Neural cell (in vitro differentiated cells): Measurements from ENCODE around the gene S1PR2. TPM values are rescaled to one million over a fixed set of nuclear protein-coding genes. Genes with fewer than 3 reads are reported as not detected.

Experiments
- H2AFZ ChIP-seq: fragments of 200-600, 300-800 bp; sonication (generic), shearing (Covaris generic); 2 replicates; pipeline ENCODE4 v1.6.0; 2014; ENCODE audit warnings: low read depth, mild to moderate bottlenecking, antibody characterized with exemption, low read length, moderate library complexity
- H3F3A ChIP-seq: fragments of 200-600 bp; shearing (Covaris generic); 2 replicates; pipeline ENCODE4 v1.6.1; 2016; ENCODE audit warnings: mild to moderate bottlenecking, moderate library complexity, mixed read lengths, antibody characterized with exemption, low read length; ENCODE audit not compliant: insufficient read depth, poor library complexity, severe bottlenecking
- H3K27ac ChIP-seq: fragments of 200-600, 300-800 bp; sonication (generic), shearing (Covaris generic); 2 replicates; pipeline ENCODE4 v1.5.1; 2014; ENCODE audit warnings: mild to moderate bottlenecking, low read length, moderate library complexity
- H3K27me3 ChIP-seq: fragments of 300-800, 200-600 bp; sonication (generic), shearing (Covaris generic); 2 replicates; pipeline ENCODE4 v1.6.0; 2014; ENCODE audit warnings: mild to moderate bottlenecking, low read depth, low read length, moderate library complexity; ENCODE audit not compliant: insufficient read depth
- H3K36me3 ChIP-seq: fragments of 300-800, 200-600 bp; sonication (generic), shearing (Covaris generic); 2 replicates; pipeline ENCODE4 v1.5.1; 2014; ENCODE audit warnings: mild to moderate bottlenecking, antibody characterized with exemption, low read length, moderate library complexity; ENCODE audit not compliant: insufficient read depth
- H3K4me2 ChIP-seq: fragments of 300-800, 200-600 bp; sonication (generic), shearing (Covaris generic); 2 replicates; pipeline ENCODE4 v1.6.0; 2014; ENCODE audit warnings: mild to moderate bottlenecking, low read length
- H3K4me3 ChIP-seq: fragments of 300-800, 200-600 bp; sonication (generic), shearing (Covaris generic); 2 replicates; pipeline ENCODE4 v1.5.1; 2014; ENCODE audit warnings: mild to moderate bottlenecking, low read length, moderate library complexity
- H3K79me2 ChIP-seq: fragments of 200-600 bp; shearing (Covaris generic); replicated peaks from 2 replicates; pipeline ENCODE4 v1.6.0; 2014; ENCODE audit warnings: mild to moderate bottlenecking, low read length, moderate library complexity; ENCODE audit not compliant: insufficient read depth
- H3K9ac ChIP-seq: fragments of 300-800, 200-600 bp; sonication (generic), shearing (Covaris generic); 2 replicates; pipeline ENCODE4 v1.6.1; 2016; ENCODE audit warnings: mild to moderate bottlenecking, low read length, mixed read lengths
- H3K9me2 ChIP-seq: fragments of 200-600 bp; shearing (Covaris generic); 2 replicates; pipeline ENCODE4 v1.6.1; 2016; ENCODE audit warnings: mild to moderate bottlenecking, low read length, mixed read lengths; ENCODE audit not compliant: insufficient read depth
- H3K9me3 ChIP-seq: fragments of 200-600, 300-800 bp; sonication (generic), shearing (Covaris generic); 2 replicates; pipeline ENCODE4 v1.6.1; 2016; ENCODE audit warnings: mild to moderate bottlenecking, mixed run types, low read length, moderate library complexity, mixed read lengths
- H4K20me1 ChIP-seq: fragments of 200-600 bp; shearing (Covaris generic); 2 replicates; pipeline ENCODE4 v1.6.1; 2016; ENCODE audit warnings: mild to moderate bottlenecking, mixed run types; ENCODE audit not compliant: insufficient read depth
- CTCF ChIP-seq: fragments of 450-650 bp; IDR thresholded peaks from 2 replicates; pipeline ENCODE4 v1.5.1; 2014; ENCODE audit warnings: antibody characterized with exemption, mild to moderate bottlenecking, moderate library complexity; ENCODE audit not compliant: poor library complexity, severe bottlenecking
- EP300 ChIP-seq: fragments of 450-650 bp; conservative IDR thresholded peaks from 2 replicates; pipeline ENCODE4 v1.6.1; 2014; ENCODE audit warnings: antibody characterized with exemption, mild to moderate bottlenecking, moderate library complexity; ENCODE audit not compliant: poor library complexity, severe bottlenecking
- EZH2 ChIP-seq: fragments of 200-600, 300-800 bp; shearing (Covaris generic), sonication (generic); IDR thresholded peaks from 2 replicates; pipeline ENCODE4 v1.6.1; 2014; ENCODE audit warnings: antibody characterized with exemption, low read length, borderline replicate concordance, mild to moderate bottlenecking; ENCODE audit not compliant: insufficient read depth, poor library complexity, severe bottlenecking
- MXI1 ChIP-seq: fragments of 450-650 bp; conservative IDR thresholded peaks from 2 replicates; pipeline ENCODE4 v1.6.1; 2014; ENCODE audit warnings: antibody characterized with exemption, mild to moderate bottlenecking; ENCODE audit not compliant: poor library complexity, severe bottlenecking
- POLR2AphosphoS5 ChIP-seq: IDR thresholded peaks from 2 replicates; pipeline ENCODE4 v1.6.1; 2012
- RAD21 ChIP-seq: fragments of 450-650 bp; conservative IDR thresholded peaks from 2 replicates; pipeline ENCODE4 v1.6.1; 2014; ENCODE audit warnings: antibody characterized with exemption, mild to moderate bottlenecking, moderate library complexity
- REST ChIP-seq: IDR thresholded peaks from 2 replicates; pipeline ENCODE4 v1.6.1; 2012; ENCODE audit warnings: borderline replicate concordance
- SMC3 ChIP-seq: fragments of 450-650 bp; conservative IDR thresholded peaks from 2 replicates; pipeline ENCODE4 v1.6.1; 2014; ENCODE audit warnings: antibody characterized with exemption, mild to moderate bottlenecking, moderate library complexity; ENCODE audit not compliant: poor library complexity
- TAF1 ChIP-seq: IDR thresholded peaks from 2 replicates; pipeline ENCODE4 v1.6.1; 2012; ENCODE audit warnings: low read depth
- polyA plus RNA-seq: library from polyadenylated mRNA; depleted of rRNA; stranded (reverse); fragments of >200 nt; gene quantifications from 2 replicates; pipeline ENCODE4 v1.2.3, GENCODE V29; 2014

The S1PR2 gene
- polyA plus RNA-seq, 1 donor from 2014 or later: 7.5 TPM

DNA sequence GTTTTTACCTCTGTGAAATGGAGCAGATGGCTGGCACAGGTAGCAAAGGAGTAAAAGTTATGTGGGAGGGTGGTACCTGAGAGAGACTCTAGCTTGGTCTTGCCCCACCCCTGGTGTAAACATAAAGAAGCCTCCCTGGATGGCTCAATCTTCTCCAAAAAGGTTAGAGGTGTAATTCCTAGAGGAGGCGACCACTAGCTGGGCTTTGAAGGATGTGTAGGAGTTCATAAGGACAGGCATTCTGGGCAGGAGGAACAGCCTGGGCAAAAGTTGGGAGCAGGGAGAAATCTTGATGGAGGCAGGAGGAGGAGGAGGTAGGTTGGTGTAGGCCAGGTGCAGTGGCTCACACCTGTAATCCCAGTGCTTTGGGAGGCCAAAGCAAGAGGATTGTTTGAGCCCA is 47.8 kb upstream of the S1PR2 start:
- peaks cover 1% of the 10 kb centered on the region for H3K27me3 ChIP-seq

DNA sequence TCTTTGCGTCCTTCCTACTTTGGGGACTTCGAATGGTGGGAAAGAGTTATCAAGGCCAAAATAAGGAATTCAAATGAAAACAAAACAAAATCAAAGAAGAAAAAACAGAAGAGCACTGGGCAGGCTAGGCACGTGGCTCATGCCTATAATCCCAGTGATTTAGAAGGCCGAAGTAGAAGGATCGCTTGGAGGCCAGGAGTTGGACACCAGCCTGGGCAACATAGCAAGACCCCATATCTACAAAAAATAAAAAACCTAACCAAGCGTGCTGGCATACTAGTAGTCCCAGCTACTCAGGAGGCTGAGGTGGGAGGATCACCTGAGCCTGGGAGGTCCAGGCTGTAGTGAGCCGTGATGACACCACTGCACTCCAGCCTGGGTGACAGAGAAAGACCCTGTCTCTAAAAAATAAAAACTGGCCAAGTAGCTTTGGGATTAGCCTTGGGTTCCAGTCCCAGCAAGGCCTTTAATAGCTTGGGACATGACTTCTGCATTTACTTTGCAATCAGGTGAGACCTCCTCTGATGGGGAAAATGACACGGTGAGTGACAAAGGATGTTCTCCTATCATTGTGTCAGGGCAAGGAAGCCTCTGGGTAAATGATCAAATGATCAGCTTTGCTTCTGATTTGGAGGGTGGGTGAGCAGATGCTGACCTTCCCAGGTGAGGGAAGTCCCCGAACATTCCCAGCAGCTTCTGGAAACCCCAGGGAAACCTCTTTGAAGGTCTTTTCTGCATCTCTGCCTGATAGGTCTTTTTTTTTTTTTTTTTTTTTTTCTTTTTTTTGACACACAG is 46.9 kb upstream of the S1PR2 start:
- no peaks in the 10 kb centered on the region for H3K79me2 ChIP-seq
- H3K4me3 ChIP-seq: no peak overlapping the region
- no peak for TF ChIP-seq TAF1
- TF ChIP-seq RAD21: no peak
- TF ChIP-seq SMC3: no peak
- TF ChIP-seq MXI1: no peak
- peaks cover 4% of the 10 kb centered on the region for H3K27me3 ChIP-seq
- H3F3A ChIP-seq: no peaks in the 10 kb centered on the region
- H4K20me1 ChIP-seq: no peaks in the 10 kb centered on the region
- H3K4me2 ChIP-seq: no peak overlapping the region
- H3K27ac ChIP-seq: no peak overlapping the region
- no peaks in the 10 kb centered on the region for H3K36me3 ChIP-seq
- H2AFZ ChIP-seq: no peak overlapping the region
- H3K9ac ChIP-seq: no peak overlapping the region
- no peaks in the 10 kb centered on the region for H3K9me3 ChIP-seq
- no peaks in the 10 kb centered on the region for H3K9me2 ChIP-seq

More for the DNA sequence above, 47.8 kb upstream of the S1PR2 start:
- no peak overlapping the region for H2AFZ ChIP-seq
- no peaks in the 10 kb centered on the region for H3K36me3 ChIP-seq
- TF ChIP-seq TAF1: no peak
- no peak for TF ChIP-seq EZH2
- TF ChIP-seq CTCF: no peak
- no peak for TF ChIP-seq SMC3
- no peak for TF ChIP-seq EP300
- no peak for TF ChIP-seq MXI1
- TF ChIP-seq RAD21: no peak
- no peak for TF ChIP-seq POLR2AphosphoS5
- TF ChIP-seq REST: no peak
- no peaks in the 10 kb centered on the region for H4K20me1 ChIP-seq
- H3K79me2 ChIP-seq: no peaks in the 10 kb centered on the region
- H3F3A ChIP-seq: no peaks in the 10 kb centered on the region
- no peaks in the 10 kb centered on the region for H3K9me2 ChIP-seq
- H3K4me2 ChIP-seq: no peak overlapping the region
- H3K9ac ChIP-seq: no peak overlapping the region
- no peaks in the 10 kb centered on the region for H3K9me3 ChIP-seq
- no peak overlapping the region for H3K4me3 ChIP-seq
- no peak overlapping the region for H3K27ac ChIP-seq
